Karpas-422 (cell line): ENCODE data around the gene OR2T27. TPM values are rescaled to one million over a fixed set of nuclear protein-coding genes. Genes with fewer than 3 reads are reported as not detected.

Experiments used
- DNase-seq: peaks from one replicate; pipeline ENCODE4 v3.0.0-alpha.2; 2015
- H2AFZ ChIP-seq: fragments of 200-600 bp; sonication (generic); 2 replicates; pipeline ENCODE4 v1.6.1; 2014; ENCODE audit warnings: antibody characterized with exemption, low read length, mixed read lengths
- H3K27ac ChIP-seq: fragments of 200-600 bp; sonication (generic); 2 replicates; pipeline ENCODE4 v1.5.1; 2014; ENCODE audit warnings: mild to moderate bottlenecking, low read length, moderate library complexity
- H3K27me3 ChIP-seq: fragments of 200-600 bp; sonication (generic); 2 replicates; pipeline ENCODE4 v1.6.1; 2014; ENCODE audit warnings: low read length, mixed read lengths
- H3K36me3 ChIP-seq: fragments of 200-600 bp; sonication (generic); 2 replicates; pipeline ENCODE4 v1.6.1; 2014; ENCODE audit warnings: low read length, mixed read lengths; ENCODE audit not compliant: insufficient read depth
- H3K4me1 ChIP-seq: fragments of 200-600 bp; sonication (generic); 2 replicates; pipeline ENCODE4 v1.6.1; 2014; ENCODE audit warnings: mild to moderate bottlenecking, low read length, mixed read lengths
- H3K4me2 ChIP-seq: fragments of 200-600 bp; sonication (generic); 2 replicates; pipeline ENCODE4 v1.6.1; 2014; ENCODE audit warnings: low read length, low read depth, mild to moderate bottlenecking; ENCODE audit not compliant: poor library complexity, severe bottlenecking
- H3K4me3 ChIP-seq: fragments of 200-600 bp; sonication (generic); 2 replicates; pipeline ENCODE4 v1.5.1; 2014; ENCODE audit warnings: mild to moderate bottlenecking, antibody characterized with exemption, low read length, mixed read lengths
- H3K79me2 ChIP-seq: fragments of 200-600 bp; sonication (generic); 2 replicates; pipeline ENCODE4 v1.6.1; 2014; ENCODE audit warnings: mild to moderate bottlenecking, low read length, mixed read lengths
- H3K9ac ChIP-seq: fragments of 200-600 bp; sonication (generic); 2 replicates; pipeline ENCODE4 v1.6.0; 2014; ENCODE audit warnings: low read length
- H3K9me2 ChIP-seq: fragments of 200-600 bp; sonication (generic), shearing (Covaris generic); replicated peaks from 2 replicates; pipeline ENCODE4 v1.6.0; 2014; ENCODE audit warnings: mild to moderate bottlenecking, low read length, moderate library complexity; ENCODE audit not compliant: insufficient read depth
- H3K9me3 ChIP-seq: fragments of 300-700, 200-600 bp; sonication (generic); 2 replicates; pipeline ENCODE4 v1.6.1; 2014; ENCODE audit warnings: low read length, mixed read lengths
- H4K20me1 ChIP-seq: fragments of 200-600 bp; sonication (generic); 2 replicates; pipeline ENCODE4 v1.6.1; 2014; ENCODE audit warnings: mild to moderate bottlenecking, antibody characterized with exemption, low read length, low read depth; ENCODE audit not compliant: insufficient read depth
- total RNA-seq: library from RNA; depleted of rRNA; stranded (reverse); fragments of >200 nt; shearing (Covaris generic); gene quantifications from 2 replicates; pipeline ENCODE4 v1.2.3, GENCODE V29; 2014; ENCODE audit warnings: low replicate concordance

OR2T27 gene
- total RNA-seq, 1 experiment from 2014 or later, result not detected

- no peaks in the 10 kb centered on the region for H4K20me1 ChIP-seq
- no peak overlapping the region for H3K9ac ChIP-seq
- no peaks in the 10 kb centered on the region for H3K9me3 ChIP-seq
- H3K79me2 ChIP-seq, result no peaks in the 10 kb centered on the region
- no peaks in the 10 kb centered on the region for H3K4me1 ChIP-seq
- H3K4me2 ChIP-seq, result no peak overlapping the region
- no peaks in the 10 kb centered on the region for H3K36me3 ChIP-seq
- H3K9me2 ChIP-seq, result no peaks in the 10 kb centered on the region
- H3K27ac ChIP-seq, result no peak overlapping the region
- H3K27me3 ChIP-seq, result no peaks in the 10 kb centered on the region
- no peak overlapping the region for H2AFZ ChIP-seq
- no peak overlapping the region for H3K4me3 ChIP-seq
- no peak for DNase-seq
Observed at GRCh38 chr1:248631354-248632008, 23.8 kb downstream of the OR2T27 start.

- Histone ChIP-seq H3K27me3 (no peaks in the 10 kb centered on the region), H4K20me1 (no peaks in the 10 kb centered on the region), H3K9me2 (no peaks in the 10 kb centered on the region), H3K36me3 (no peaks in the 10 kb centered on the region), H3K9ac (no peak overlapping the region), H2AFZ (no peak overlapping the region), H3K79me2 (no peaks in the 10 kb centered on the region), H3K4me3 (no peak overlapping the region), H3K9me3 (no peaks in the 10 kb centered on the region), H3K4me1 (peaks cover 2% of the 10 kb centered on the region; the same call in 1 of the 2 replicates), H3K27ac (no peak overlapping the region), H3K4me2 (no peak overlapping the region)
- no peak for DNase-seq
Observed at GRCh38 chr1:248630551-248630950, 24.8 kb downstream of the OR2T27 start.

GRCh38 chr1:248627971-248628844 is 27.1 kb downstream of the OR2T27 start:
- Histone ChIP-seq H3K4me3 (no peak overlapping the region), H3K9me3 (no peaks in the 10 kb centered on the region), H3K27me3 (no peaks in the 10 kb centered on the region), H3K9me2 (no peaks in the 10 kb centered on the region), H4K20me1 (no peaks in the 10 kb centered on the region), H3K4me1 (peaks cover 2% of the 10 kb centered on the region; the same call in 1 of the 2 replicates), H3K79me2 (no peaks in the 10 kb centered on the region), H3K36me3 (no peaks in the 10 kb centered on the region), H2AFZ (peak overlapping the region; percentile 58; the same call in 1 of the 2 replicates), H3K9ac (peak overlapping the region; percentile 21; the same call in 1 of the 2 replicates), H3K27ac (no peak overlapping the region), H3K4me2 (no peak overlapping the region)
- no peak for DNase-seq

GRCh38 chr1:248625971-248626370 is 29.4 kb downstream of the OR2T27 start:
- H3K9me2 ChIP-seq, result no peaks in the 10 kb centered on the region
- no peaks in the 10 kb centered on the region for H3K36me3 ChIP-seq
- no peaks in the 10 kb centered on the region for H3K27me3 ChIP-seq
- DNase-seq, result peak; percentile 48
- no peak overlapping the region for H3K9ac ChIP-seq
- no peaks in the 10 kb centered on the region for H3K9me3 ChIP-seq
- H3K79me2 ChIP-seq, result no peaks in the 10 kb centered on the region
- H3K4me1 ChIP-seq, result peaks cover 17% of the 10 kb centered on the region
- H3K27ac ChIP-seq, result no peak overlapping the region
- no peaks in the 10 kb centered on the region for H4K20me1 ChIP-seq
- no peak overlapping the region for H3K4me2 ChIP-seq
- no peak overlapping the region for H2AFZ ChIP-seq
- H3K4me3 ChIP-seq, result no peak overlapping the region

GRCh38 chr1:248625166-248625565 is 30.2 kb downstream of the OR2T27 start:
- Histone ChIP-seq H2AFZ (no peak overlapping the region), H3K27ac (no peak overlapping the region), H3K4me3 (no peak overlapping the region), H3K4me1 (peaks cover 17% of the 10 kb centered on the region), H3K9ac (no peak overlapping the region), H3K79me2 (no peaks in the 10 kb centered on the region), H4K20me1 (no peaks in the 10 kb centered on the region), H3K27me3 (no peaks in the 10 kb centered on the region), H3K9me3 (no peaks in the 10 kb centered on the region), H3K4me2 (no peak overlapping the region), H3K9me2 (no peaks in the 10 kb centered on the region), H3K36me3 (no peaks in the 10 kb centered on the region)
- no peak for DNase-seq

GRCh38 chr1:248622570-248623001 is 32.7 kb downstream of the OR2T27 start:
- Histone ChIP-seq H3K27me3 (no peaks in the 10 kb centered on the region), H3K4me2 (peak overlapping the region; percentile 53), H3K9me3 (no peaks in the 10 kb centered on the region), H3K27ac (no peak overlapping the region), H3K4me1 (peaks cover 21% of the 10 kb centered on the region), H3K4me3 (no peak overlapping the region), H3K36me3 (no peaks in the 10 kb centered on the region), H4K20me1 (no peaks in the 10 kb centered on the region), H3K9ac (no peak overlapping the region), H3K79me2 (no peaks in the 10 kb centered on the region), H2AFZ (peak overlapping the region; percentile 39; the same call in 1 of the 2 replicates), H3K9me2 (no peaks in the 10 kb centered on the region)
- peak; percentile 84 for DNase-seq

- no peak overlapping the region for H3K4me3 ChIP-seq
- H3K4me1 ChIP-seq, result peaks cover 21% of the 10 kb centered on the region
- H3K79me2 ChIP-seq, result no peaks in the 10 kb centered on the region
- H4K20me1 ChIP-seq, result no peaks in the 10 kb centered on the region
- H3K27me3 ChIP-seq, result no peaks in the 10 kb centered on the region
- H2AFZ ChIP-seq, result 0 out of 2 replicates have a peak overlapping the region, but pooled peaks have one; percentile 10
- no peaks in the 10 kb centered on the region for H3K36me3 ChIP-seq
- H3K27ac ChIP-seq, result no peak overlapping the region
- no peak overlapping the region for H3K9ac ChIP-seq
- DNase-seq, result peak; percentile 59
- peak overlapping the region; percentile 53 for H3K4me2 ChIP-seq
- H3K9me3 ChIP-seq, result no peaks in the 10 kb centered on the region
- H3K9me2 ChIP-seq, result no peaks in the 10 kb centered on the region
Observed at GRCh38 chr1:248621770-248622169, 33.6 kb downstream of the OR2T27 start.

GRCh38 chr1:248618878-248619277 is 36.5 kb downstream of the OR2T27 start:
- peaks cover 19% of the 10 kb centered on the region for H3K4me1 ChIP-seq
- no peaks in the 10 kb centered on the region for H4K20me1 ChIP-seq
- DNase-seq, result peak; percentile 75

More at GRCh38 chr1:248618878-248619277, 36.5 kb downstream of the OR2T27 start:
- H3K79me2 ChIP-seq, result no peaks in the 10 kb centered on the region
- no peaks in the 10 kb centered on the region for H3K9me2 ChIP-seq
- H2AFZ ChIP-seq, result no peak overlapping the region
- no peak overlapping the region for H3K27ac ChIP-seq
- H3K4me3 ChIP-seq, result no peak overlapping the region
- no peaks in the 10 kb centered on the region for H3K36me3 ChIP-seq
- no peaks in the 10 kb centered on the region for H3K27me3 ChIP-seq
- no peaks in the 10 kb centered on the region for H3K9me3 ChIP-seq
- no peak overlapping the region for H3K9ac ChIP-seq
- no peak overlapping the region for H3K4me2 ChIP-seq
